Panc1 (cell line): Measurements from ENCODE around the gene LEFTY2.

Experiments
- POLR2AphosphoS5 ChIP-seq: IDR thresholded peaks from 2 replicates; pipeline ENCODE4 v1.6.1; 2012; ENCODE audit warnings: mild to moderate bottlenecking, low read depth, low read length, moderate library complexity
- TCF7L2 ChIP-seq: IDR thresholded peaks from 2 replicates; pipeline ENCODE4 v1.6.1; 2011; ENCODE audit warnings: mild to moderate bottlenecking, low read depth, low read length, inconsistent platforms
- TF ChIP-seq, protein P1 (sequence below): fragments of 450-650 bp; IDR thresholded peaks from 2 replicates; pipeline ENCODE4 v1.5.1; 2017; ENCODE audit warnings: mild to moderate bottlenecking
- TF ChIP-seq, protein P2 (sequence below), 2 experiments: IDR thresholded peaks; 2 replicates each; pipeline ENCODE4 v1.6.1; 2011 to 2012; ENCODE audit warnings: low read depth in 2 of 2, control low read depth in 1 of 2, low read length in 1 of 2, mild to moderate bottlenecking in 1 of 2, moderate library complexity in 1 of 2; ENCODE audit not compliant: insufficient read depth in 1 of 2

DNA sequence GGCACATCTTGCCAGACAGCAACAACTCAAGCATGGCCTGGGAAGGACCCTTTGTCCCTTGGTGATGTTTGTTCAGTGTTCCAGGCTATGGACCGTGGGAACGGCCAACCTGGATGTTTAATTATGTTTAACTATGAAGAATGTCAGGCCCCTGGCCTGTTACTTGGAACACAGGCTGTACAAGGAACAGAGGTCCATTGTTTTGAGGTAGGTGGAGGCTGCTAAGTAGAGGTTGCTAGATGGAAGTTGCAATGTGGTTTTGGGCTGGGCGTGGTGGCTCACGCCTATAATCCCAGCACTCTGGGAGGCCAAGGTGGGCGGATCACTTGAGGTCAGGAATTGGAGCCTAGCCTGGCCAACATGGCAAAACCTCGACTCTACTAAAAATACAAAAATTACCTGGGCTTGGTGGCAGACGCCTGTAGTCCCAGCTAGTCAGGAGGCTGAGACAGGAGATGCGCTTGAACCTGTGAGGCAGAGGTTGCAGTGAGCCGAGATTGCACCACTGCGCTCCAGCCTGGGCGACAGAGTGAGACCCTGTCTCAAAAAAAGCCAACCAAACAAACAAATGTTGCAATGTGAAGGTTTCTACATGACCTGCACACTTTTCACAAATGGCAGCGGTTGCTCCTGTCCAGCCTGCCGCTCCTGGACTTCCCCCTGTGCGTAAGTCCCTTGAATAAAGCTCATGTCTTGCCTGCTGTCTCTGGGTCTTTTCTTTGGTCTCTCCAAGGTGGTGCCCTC is 49.6 kb downstream of the LEFTY2 start:
- TF ChIP-seq, protein P1, sequence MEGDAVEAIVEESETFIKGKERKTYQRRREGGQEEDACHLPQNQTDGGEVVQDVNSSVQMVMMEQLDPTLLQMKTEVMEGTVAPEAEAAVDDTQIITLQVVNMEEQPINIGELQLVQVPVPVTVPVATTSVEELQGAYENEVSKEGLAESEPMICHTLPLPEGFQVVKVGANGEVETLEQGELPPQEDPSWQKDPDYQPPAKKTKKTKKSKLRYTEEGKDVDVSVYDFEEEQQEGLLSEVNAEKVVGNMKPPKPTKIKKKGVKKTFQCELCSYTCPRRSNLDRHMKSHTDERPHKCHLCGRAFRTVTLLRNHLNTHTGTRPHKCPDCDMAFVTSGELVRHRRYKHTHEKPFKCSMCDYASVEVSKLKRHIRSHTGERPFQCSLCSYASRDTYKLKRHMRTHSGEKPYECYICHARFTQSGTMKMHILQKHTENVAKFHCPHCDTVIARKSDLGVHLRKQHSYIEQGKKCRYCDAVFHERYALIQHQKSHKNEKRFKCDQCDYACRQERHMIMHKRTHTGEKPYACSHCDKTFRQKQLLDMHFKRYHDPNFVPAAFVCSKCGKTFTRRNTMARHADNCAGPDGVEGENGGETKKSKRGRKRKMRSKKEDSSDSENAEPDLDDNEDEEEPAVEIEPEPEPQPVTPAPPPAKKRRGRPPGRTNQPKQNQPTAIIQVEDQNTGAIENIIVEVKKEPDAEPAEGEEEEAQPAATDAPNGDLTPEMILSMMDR: no peak
- TF ChIP-seq POLR2AphosphoS5 (no peak), TCF7L2 (no peak)
- TF ChIP-seq, protein P2, sequence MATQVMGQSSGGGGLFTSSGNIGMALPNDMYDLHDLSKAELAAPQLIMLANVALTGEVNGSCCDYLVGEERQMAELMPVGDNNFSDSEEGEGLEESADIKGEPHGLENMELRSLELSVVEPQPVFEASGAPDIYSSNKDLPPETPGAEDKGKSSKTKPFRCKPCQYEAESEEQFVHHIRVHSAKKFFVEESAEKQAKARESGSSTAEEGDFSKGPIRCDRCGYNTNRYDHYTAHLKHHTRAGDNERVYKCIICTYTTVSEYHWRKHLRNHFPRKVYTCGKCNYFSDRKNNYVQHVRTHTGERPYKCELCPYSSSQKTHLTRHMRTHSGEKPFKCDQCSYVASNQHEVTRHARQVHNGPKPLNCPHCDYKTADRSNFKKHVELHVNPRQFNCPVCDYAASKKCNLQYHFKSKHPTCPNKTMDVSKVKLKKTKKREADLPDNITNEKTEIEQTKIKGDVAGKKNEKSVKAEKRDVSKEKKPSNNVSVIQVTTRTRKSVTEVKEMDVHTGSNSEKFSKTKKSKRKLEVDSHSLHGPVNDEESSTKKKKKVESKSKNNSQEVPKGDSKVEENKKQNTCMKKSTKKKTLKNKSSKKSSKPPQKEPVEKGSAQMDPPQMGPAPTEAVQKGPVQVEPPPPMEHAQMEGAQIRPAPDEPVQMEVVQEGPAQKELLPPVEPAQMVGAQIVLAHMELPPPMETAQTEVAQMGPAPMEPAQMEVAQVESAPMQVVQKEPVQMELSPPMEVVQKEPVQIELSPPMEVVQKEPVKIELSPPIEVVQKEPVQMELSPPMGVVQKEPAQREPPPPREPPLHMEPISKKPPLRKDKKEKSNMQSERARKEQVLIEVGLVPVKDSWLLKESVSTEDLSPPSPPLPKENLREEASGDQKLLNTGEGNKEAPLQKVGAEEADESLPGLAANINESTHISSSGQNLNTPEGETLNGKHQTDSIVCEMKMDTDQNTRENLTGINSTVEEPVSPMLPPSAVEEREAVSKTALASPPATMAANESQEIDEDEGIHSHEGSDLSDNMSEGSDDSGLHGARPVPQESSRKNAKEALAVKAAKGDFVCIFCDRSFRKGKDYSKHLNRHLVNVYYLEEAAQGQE (IDR thresholded peaks at IDR 0.05; ENCODE audit: insufficient read depth in 1 of 2, low read depth in 2 of 2, low read length in 1 of 2): no peak
